ENCODE data around the gene SOX6. TPM values are rescaled to one million over a fixed set of nuclear protein-coding genes. Genes with fewer than 3 reads are reported as not detected.

SOX6 gene
- total RNA-seq, 1 donor: 0.27 TPM

- DNase-seq (ENCODE audit: low read depth in 2 of 3, low spot score in 2 of 3): no peak
Measured at GRCh38 chr11:16114431-16114830, 241.9 kb downstream of the SOX6 start.

GRCh38 chr11:16111690-16112089 is 244.7 kb downstream of the SOX6 start:
- no peak for DNase-seq (ENCODE audit: low read depth in 2 of 3, low spot score in 2 of 3)

- DNase-seq (ENCODE audit: low read depth in 2 of 3, low spot score in 2 of 3): no peak
Measured at GRCh38 chr11:16110886-16111285, 245.5 kb downstream of the SOX6 start.

GRCh38 chr11:16099343-16099900 is 256.9 kb downstream of the SOX6 start:
- DNase-seq (ENCODE audit: low read depth in 2 of 3, low spot score in 2 of 3): no peak

GRCh38 chr11:16098526-16099205 is 257.7 kb downstream of the SOX6 start:
- DNase-seq (ENCODE audit: low read depth in 2 of 3, low spot score in 2 of 3): no peak

- no peak for DNase-seq (ENCODE audit: low read depth in 2 of 3, low spot score in 2 of 3)
Measured at GRCh38 chr11:16097543-16097942, 258.8 kb downstream of the SOX6 start.

- DNase-seq (ENCODE audit: low read depth in 2 of 3, low spot score in 2 of 3): no peak
Measured at GRCh38 chr11:16096336-16096735, 260.0 kb downstream of the SOX6 start.

GRCh38 chr11:16095756-16096155 is 260.6 kb downstream of the SOX6 start:
- DNase-seq (ENCODE audit: low read depth in 2 of 3, low spot score in 2 of 3): no peak

- no peak for DNase-seq (ENCODE audit: low read depth in 2 of 3, low spot score in 2 of 3)
Measured at GRCh38 chr11:16093889-16094653, 262.3 kb downstream of the SOX6 start.

GRCh38 chr11:16091862-16092261 is 264.5 kb downstream of the SOX6 start:
- DNase-seq (ENCODE audit: low read depth in 2 of 3, low spot score in 2 of 3): no peak

GRCh38 chr11:16089481-16089880 is 266.9 kb downstream of the SOX6 start:
- DNase-seq (ENCODE audit: low read depth in 2 of 3, low spot score in 2 of 3): no peak

- DNase-seq (ENCODE audit: low read depth in 2 of 3, low spot score in 2 of 3): no peak
Measured at GRCh38 chr11:16088774-16089173, 267.6 kb downstream of the SOX6 start.

- DNase-seq (ENCODE audit: low read depth in 2 of 3, low spot score in 2 of 3): no peak
Measured at GRCh38 chr11:16087886-16088285, 268.5 kb downstream of the SOX6 start.

GRCh38 chr11:16086229-16086819 is 270.0 kb downstream of the SOX6 start:
- no peak for DNase-seq (ENCODE audit: low read depth in 2 of 3, low spot score in 2 of 3)

- DNase-seq (ENCODE audit: low read depth in 2 of 3, low spot score in 2 of 3): no peak
Measured at GRCh38 chr11:16082095-16083055, 274.0 kb downstream of the SOX6 start.

- no peak for DNase-seq (ENCODE audit: low read depth in 2 of 3, low spot score in 2 of 3)
Measured at GRCh38 chr11:16081382-16082094, 274.8 kb downstream of the SOX6 start.

GRCh38 chr11:16080688-16081381 is 275.5 kb downstream of the SOX6 start:
- no peak for DNase-seq (ENCODE audit: low read depth in 2 of 3, low spot score in 2 of 3)

GRCh38 chr11:16078936-16079335 is 277.4 kb downstream of the SOX6 start:
- DNase-seq (ENCODE audit: low read depth in 2 of 3, low spot score in 2 of 3): no peak

GRCh38 chr11:16070573-16070972 is 285.8 kb downstream of the SOX6 start:
- DNase-seq (ENCODE audit: low read depth in 2 of 3, low spot score in 2 of 3): no peak
